MCF 10A (cell line): ENCODE results near the gene SCN2A. TPM values are rescaled to one million over a fixed set of nuclear protein-coding genes. Genes with fewer than 3 reads are reported as not detected.

Source experiments
- BruUV-seq: library from RNA; stranded (reverse); fragments of 400-500 nt; replicated peaks from 2 replicates; lab custom pipeline; 2021; lab: Mats Ljungman, UMichigan
- CTCF ChIA-PET: fragments of 300-600 bp; sonication (Branson Sonifier 250); formaldehyde crosslinking; extraction: SDS; loops from one replicate; lab custom pipeline; 2021; ENCODE audit warnings: antibody characterized with exemption, inconsistent platforms; lab: Yijun Ruan, JAX
- POLR2A ChIA-PET: fragments of 300-600, 350-650 bp; sonication (Branson Sonifier 250); formaldehyde crosslinking; extraction: SDS; loops from one replicate; lab custom pipeline; 2020; ENCODE audit warnings: antibody characterized with exemption, inconsistent platforms; lab: Yijun Ruan, JAX
- DNase-seq: peaks from one replicate; pipeline ENCODE4 v3.0.0-alpha.2; 2018; ENCODE audit not compliant: unreplicated experiment
- H3K27ac Mint-ChIP-seq: one replicate; pipeline ENCODE4 v1.8.0; 2022; ENCODE audit warnings: mild to moderate bottlenecking, low read depth, mixed read lengths; ENCODE audit not compliant: unreplicated experiment
- H3K27me3 Mint-ChIP-seq: one replicate; pipeline ENCODE4 v1.8.0; 2022; ENCODE audit warnings: mixed read lengths; ENCODE audit not compliant: insufficient read depth, unreplicated experiment
- H3K36me3 Mint-ChIP-seq: one replicate; pipeline ENCODE4 v1.8.0; 2022; ENCODE audit warnings: mild to moderate bottlenecking, moderate library complexity, mixed read lengths; ENCODE audit not compliant: insufficient read depth, unreplicated experiment
- H3K4me1 Mint-ChIP-seq: one replicate; pipeline ENCODE4 v1.8.0; 2022; ENCODE audit warnings: mixed read lengths; ENCODE audit not compliant: insufficient read depth, unreplicated experiment
- H3K4me3 Mint-ChIP-seq: one replicate; pipeline ENCODE4 v1.8.0; 2022; ENCODE audit warnings: mild to moderate bottlenecking, moderate library complexity, mixed read lengths; ENCODE audit not compliant: unreplicated experiment
- H3K9me3 Mint-ChIP-seq: one replicate; pipeline ENCODE4 v1.8.0; 2022; ENCODE audit warnings: mixed read lengths; ENCODE audit not compliant: unreplicated experiment
- CTCF ChIP-seq: fragments of 200-600 bp; IDR thresholded peaks from one replicate; pipeline ENCODE4 v1.8.0; 2022; ENCODE audit warnings: antibody characterized with exemption, mild to moderate bottlenecking; ENCODE audit not compliant: unreplicated experiment
- intact Hi-C: fragments of 100-400 bp; cut with micrococcal nuclease; formaldehyde crosslinking; loops from 2 replicates; pipeline ENCODE4 v1.14.1; 2022
- total RNA-seq: library from RNA; stranded (reverse); gene quantifications from 2 replicates; pipeline ENCODE4 v1.2.3, GENCODE V29; 2022

Gene SCN2A
- total RNA-seq, 1 experiment from 2014 or later = not detected

GRCh38 chr2:165238295-165238694, 919 bp upstream of the SCN2A start:
- intact Hi-C loops = no loop called here
- Mint-ChIP-seq H3K36me3 (no peaks in the 10 kb centered on the region), H3K27me3 (peaks cover 43% of the 10 kb centered on the region), H3K4me1 (no peaks in the 10 kb centered on the region), H3K4me3 (no peak overlapping the region), H3K9me3 (no peaks in the 10 kb centered on the region), H3K27ac (no peak overlapping the region)
- no TSS peak for BruUV-seq
- no peak for TF ChIP-seq CTCF
- peak; percentile 31 for DNase-seq
- ChIA-PET CTCF (interaction anchor here (0.6 to 2.7 kb wide), 8 partner anchors 9 to 636 kb away, joined by 3 to 9 read pairs (median 5); no protein-coding TSS in a partner anchor), POLR2A (interaction anchor here (0.6 kb wide), 1 partner anchor 22 kb away, joined by 3 read pairs; no protein-coding TSS in a partner anchor)

- Mint-ChIP-seq H3K27me3 (peaks cover 38% of the 10 kb centered on the region), H3K4me1 (no peaks in the 10 kb centered on the region), H3K36me3 (no peaks in the 10 kb centered on the region), H3K9me3 (no peaks in the 10 kb centered on the region), H3K4me3 (no peak overlapping the region), H3K27ac (no peak overlapping the region)
- POLR2A ChIA-PET = no interaction called here
- no TSS peak for BruUV-seq
- no peak for DNase-seq
- CTCF ChIA-PET = interaction anchor here (0.5 to 2.7 kb wide), 24 partner anchors 9 to 732 kb away, joined by 3 to 9 read pairs (median 3); no protein-coding TSS in a partner anchor
- intact Hi-C loops = loop anchor here (1.0 kb wide), 2 partner anchors 53 to 66 kb away; no protein-coding TSS in a partner anchor
- TF ChIP-seq CTCF = no peak
Measured at GRCh38 chr2:165239856-165240515, 772 bp downstream of the SCN2A start.

- no peak overlapping the region for H3K27ac Mint-ChIP-seq
- no TSS peak for BruUV-seq
- POLR2A ChIA-PET = no interaction called here
- CTCF ChIA-PET = interaction anchor here (1.2 kb wide), 1 partner anchor 41 kb away, joined by 3 read pairs; no protein-coding TSS in a partner anchor
- intact Hi-C loops = no loop called here
- no peaks in the 10 kb centered on the region for H3K4me1 Mint-ChIP-seq
- no peaks in the 10 kb centered on the region for H3K9me3 Mint-ChIP-seq
- TF ChIP-seq CTCF = no peak
- H3K4me3 Mint-ChIP-seq = no peak overlapping the region
- H3K36me3 Mint-ChIP-seq = no peaks in the 10 kb centered on the region
- H3K27me3 Mint-ChIP-seq = peaks cover 31% of the 10 kb centered on the region
- DNase-seq = no peak
Measured at GRCh38 chr2:165240916-165241315, 1.7 kb downstream of the SCN2A start.

GRCh38 chr2:165245081-165245793, 6.0 kb downstream of the SCN2A start:
- no peak overlapping the region for H3K27ac Mint-ChIP-seq
- peaks cover 29% of the 10 kb centered on the region for H3K27me3 Mint-ChIP-seq
- no TSS peak for BruUV-seq
- POLR2A ChIA-PET = no interaction called here
- H3K9me3 Mint-ChIP-seq = no peaks in the 10 kb centered on the region
- CTCF ChIA-PET = no interaction called here
- H3K4me1 Mint-ChIP-seq = no peaks in the 10 kb centered on the region
- no peak overlapping the region for H3K4me3 Mint-ChIP-seq
- H3K36me3 Mint-ChIP-seq = no peaks in the 10 kb centered on the region
- no peak for DNase-seq
- intact Hi-C loops = no loop called here
- TF ChIP-seq CTCF = no peak
